ENCODE measurements around the gene PDK2. TPM values are rescaled to one million over a fixed set of nuclear protein-coding genes. Genes with fewer than 3 reads are reported as not detected.

PDK2 gene
- total and polyA plus RNA-seq, 2 experiments from 2014 or later, result 30.2 to 48.1 TPM

GRCh38 chr17:50080096-50080480, 15.1 kb upstream of the PDK2 start:
- Histone ChIP-seq H3K27me3 (replicated peaks; ENCODE audit: insufficient read depth) (no peaks in the 10 kb centered on the region), H4K20me1 (ENCODE audit: insufficient read depth) (no peaks in the 10 kb centered on the region), H3K4me1 (ENCODE audit: insufficient read depth) (no peaks in the 10 kb centered on the region), H3K4me2 (ENCODE audit: unreplicated experiment) (no peak overlapping the region), H3K9ac (no peak overlapping the region), H3F3A (ENCODE audit: insufficient read depth) (peaks cover 41% of the 10 kb centered on the region), H3K27ac (no peak overlapping the region), H3K36me3 (ENCODE audit: low read depth) (peaks cover 74% of the 10 kb centered on the region), H3K9me3 (ENCODE audit: low read depth) (no peaks in the 10 kb centered on the region), H3K4me3 (no peak overlapping the region), H3K79me2 (ENCODE audit: insufficient read depth) (peaks cover 22% of the 10 kb centered on the region), H3K9me2 (ENCODE audit: insufficient read depth) (no peaks in the 10 kb centered on the region), H2AFZ (no peak overlapping the region)
- no peak for DNase-seq
- TF ChIP-seq EZH2 (IDR thresholded peaks at IDR 0.05; ENCODE audit: insufficient read depth, poor library complexity, severe bottlenecking) (no peak), EZH2phosphoT487 (IDR thresholded peaks at IDR 0.05; ENCODE audit: insufficient read depth, low read depth) (no peak)
- in situ Hi-C loops (cut with MboI), result loop anchor here (10.0 kb wide), 1 partner anchor 55 kb away; no protein-coding TSS in a partner anchor
- WGBS, 2 experiments (ENCODE audit: low coverage in 1 of 2, low lambda C conversion rate in 2 of 2, missing lambda C conversion rate in 2 of 2), result 88 to 90% methylated on average over 11 of the region's 11 CpGs

GRCh38 chr17:50080827-50081226, 14.3 kb upstream of the PDK2 start:
- Histone ChIP-seq H3K9me2 (ENCODE audit: insufficient read depth) (no peaks in the 10 kb centered on the region), H3K9me3 (ENCODE audit: low read depth) (no peaks in the 10 kb centered on the region), H3K79me2 (ENCODE audit: insufficient read depth) (peaks cover 20% of the 10 kb centered on the region; the same call in 1 of the 2 replicates), H3K4me3 (no peak overlapping the region), H2AFZ (no peak overlapping the region), H3K36me3 (ENCODE audit: low read depth) (peaks cover 71% of the 10 kb centered on the region), H3K4me1 (ENCODE audit: insufficient read depth) (no peaks in the 10 kb centered on the region), H3K27me3 (replicated peaks; ENCODE audit: insufficient read depth) (no peaks in the 10 kb centered on the region), H4K20me1 (ENCODE audit: insufficient read depth) (no peaks in the 10 kb centered on the region), H3K4me2 (ENCODE audit: unreplicated experiment) (no peak overlapping the region), H3K9ac (no peak overlapping the region), H3F3A (ENCODE audit: insufficient read depth) (peaks cover 44% of the 10 kb centered on the region), H3K27ac (no peak overlapping the region)
- in situ Hi-C loops (cut with MboI), result loop anchor here (10.0 kb wide), 1 partner anchor 56 kb away; no protein-coding TSS in a partner anchor
- DNase-seq, result no peak
- WGBS, 2 experiments (ENCODE audit: low coverage in 1 of 2, low lambda C conversion rate in 2 of 2, missing lambda C conversion rate in 2 of 2), result 96% methylated on average over 7 of the region's 7 CpGs
- TF ChIP-seq EZH2phosphoT487 (IDR thresholded peaks at IDR 0.05; ENCODE audit: insufficient read depth, low read depth) (no peak), EZH2 (IDR thresholded peaks at IDR 0.05; ENCODE audit: insufficient read depth, poor library complexity, severe bottlenecking) (no peak)

- in situ Hi-C loops (cut with MboI), result loop anchor here (10.0 kb wide), 1 partner anchor 57 kb away; no protein-coding TSS in a partner anchor
- no peak for DNase-seq
- Histone ChIP-seq H2AFZ (no peak overlapping the region), H3K79me2 (ENCODE audit: insufficient read depth) (peaks cover 20% of the 10 kb centered on the region; the same call in 1 of the 2 replicates), H3K9me3 (ENCODE audit: low read depth) (no peaks in the 10 kb centered on the region), H3K4me3 (no peak overlapping the region), H3K27me3 (replicated peaks; ENCODE audit: insufficient read depth) (no peaks in the 10 kb centered on the region), H3K4me2 (ENCODE audit: unreplicated experiment) (no peak overlapping the region), H3K4me1 (ENCODE audit: insufficient read depth) (no peaks in the 10 kb centered on the region), H3K9ac (no peak overlapping the region), H3K36me3 (ENCODE audit: low read depth) (peaks cover 70% of the 10 kb centered on the region), H3K9me2 (ENCODE audit: insufficient read depth) (no peaks in the 10 kb centered on the region), H3F3A (ENCODE audit: insufficient read depth) (peaks cover 50% of the 10 kb centered on the region), H3K27ac (no peak overlapping the region), H4K20me1 (ENCODE audit: insufficient read depth) (no peaks in the 10 kb centered on the region)
- 78 to 80% methylated on average over 5 of the region's 5 CpGs for whole genome bisulfite sequencing, 2 experiments (ENCODE audit: low coverage in 1 of 2, low lambda C conversion rate in 2 of 2, missing lambda C conversion rate in 2 of 2)
- no peak for TF ChIP-seq EZH2phosphoT487 (IDR thresholded peaks at IDR 0.05; ENCODE audit: insufficient read depth, low read depth)
- no peak for TF ChIP-seq EZH2 (IDR thresholded peaks at IDR 0.05; ENCODE audit: insufficient read depth, poor library complexity, severe bottlenecking)
Observed at GRCh38 chr17:50081757-50082156, 13.4 kb upstream of the PDK2 start.

- in situ Hi-C loops (cut with MboI), result loop anchor here (10.0 kb wide), 1 partner anchor 63 kb away; no protein-coding TSS in a partner anchor
- no peaks in the 10 kb centered on the region for H3K9me3 ChIP-seq (ENCODE audit: low read depth)
- peaks cover 59% of the 10 kb centered on the region for H3K36me3 ChIP-seq (ENCODE audit: low read depth)
- no peaks in the 10 kb centered on the region for H4K20me1 ChIP-seq (ENCODE audit: insufficient read depth)
- TF ChIP-seq EZH2 (IDR thresholded peaks at IDR 0.05; ENCODE audit: insufficient read depth, poor library complexity, severe bottlenecking) (no peak), EZH2phosphoT487 (IDR thresholded peaks at IDR 0.05; ENCODE audit: insufficient read depth, low read depth) (no peak)
- no peak overlapping the region for H3K9ac ChIP-seq
- H3K9me2 ChIP-seq (ENCODE audit: insufficient read depth), result no peaks in the 10 kb centered on the region
- no peaks in the 10 kb centered on the region for H3K27me3 ChIP-seq (replicated peaks; ENCODE audit: insufficient read depth)
- no peak overlapping the region for H3K4me2 ChIP-seq (ENCODE audit: unreplicated experiment)
- peak; percentile 79 for DNase-seq
- no peak overlapping the region for H3K27ac ChIP-seq
- WGBS, 2 experiments (ENCODE audit: low coverage in 1 of 2, low lambda C conversion rate in 2 of 2, missing lambda C conversion rate in 2 of 2), result 25 to 37% methylated on average over 7 to 10 of the region's 10 CpGs
- H3K4me3 ChIP-seq, result no peak overlapping the region
- peaks cover 4% of the 10 kb centered on the region; the same call in 1 of the 2 replicates for H3K79me2 ChIP-seq (ENCODE audit: insufficient read depth)
- no peak overlapping the region for H2AFZ ChIP-seq
- H3F3A ChIP-seq (ENCODE audit: insufficient read depth), result peaks cover 58% of the 10 kb centered on the region
- H3K4me1 ChIP-seq (ENCODE audit: insufficient read depth), result no peaks in the 10 kb centered on the region
Observed at GRCh38 chr17:50087246-50087911, 7.8 kb upstream of the PDK2 start.

Measured in GM23248 (cell line).